B cell (primary cell): Measurements from ENCODE around the gene TIGD7. TPM values are rescaled to one million over a fixed set of nuclear protein-coding genes. Genes with fewer than 3 reads are reported as not detected.

Experiments used
- ATAC-seq: fragments of 200-7000 bp; cut with Tn5 transposase; one replicate; pipeline ENCODE4 v1.10.0; 2021; ENCODE audit warnings: low read depth, mild to moderate bottlenecking, moderate number of reproducible peaks, moderate library complexity
- CTCF ChIA-PET: fragments of 350-600 bp; sonication (Branson Sonifier 250); formaldehyde crosslinking; loops from one replicate; lab custom pipeline; 2021; ENCODE audit warnings: antibody characterized with exemption, inconsistent platforms; lab: Charles Lee
- POLR2A ChIA-PET: fragments of 350-600 bp; sonication (Branson Sonifier 250); formaldehyde crosslinking; loops from one replicate; lab custom pipeline; 2021; ENCODE audit warnings: antibody characterized with exemption; lab: Charles Lee
- DNase-seq: peaks from one replicate; pipeline ENCODE4 v3.0.0; 2013
- H2AFZ ChIP-seq: 2 replicates; pipeline ENCODE4 v1.6.1; 2012; ENCODE audit warnings: mild to moderate bottlenecking, low read depth, low read length; ENCODE audit not compliant: insufficient read depth, poor library complexity, severe bottlenecking
- H3K27ac ChIP-seq, 2 donors: 1 replicate in 1 of 2; 2 replicates in 1 of 2; pipeline ENCODE4 v1.5.1; 2012 to 2013; ENCODE audit warnings: low read length in 2 of 2, mild to moderate bottlenecking in 2 of 2, moderate library complexity in 1 of 2
- H3K27me3 ChIP-seq, 4 experiments: fragments of 200-600 bp in 1 of 4; sonication (generic) in 1 of 4; replicated peaks in 1 of 4; 1 replicate in 2 of 4; 2 replicates in 2 of 4; pipeline versions ENCODE4 v1.6.1 to v1.7.0; 2013 to 2016; ENCODE audit warnings: low read length in 3 of 4, mild to moderate bottlenecking in 2 of 4, mixed read lengths in 1 of 4, moderate library complexity in 1 of 4; ENCODE audit not compliant: insufficient read depth in 4 of 4, control insufficient read depth in 3 of 4; ENCODE audit errors: control extremely low read depth in 1 of 4
- H3K36me3 ChIP-seq, 2 experiments: replicated peaks in 1 of 2; 1 replicate in 1 of 2; 2 replicates in 1 of 2; pipeline versions ENCODE4 v1.6.1 to v1.7.1; 2013; ENCODE audit warnings: low read length in 1 of 2; ENCODE audit not compliant: insufficient read depth in 2 of 2, control insufficient read depth in 1 of 2; ENCODE audit errors: control extremely low read depth in 1 of 2, extremely low read depth in 1 of 2
- H3K4me1 ChIP-seq, 2 donors: fragments of 200-600 bp in 1 of 2; sonication (generic) in 1 of 2; 1 replicate in 1 of 2; 2 replicates in 1 of 2; pipeline versions ENCODE4 v1.5.1 to v1.6.1; 2013 to 2017; ENCODE audit warnings: low read length in 2 of 2; ENCODE audit not compliant: control insufficient read depth in 2 of 2, insufficient read depth in 2 of 2
- H3K4me2 ChIP-seq: replicated peaks from 2 replicates; pipeline ENCODE3; 2012; ENCODE audit warnings: mild to moderate bottlenecking, low read depth, low read length; ENCODE audit not compliant: poor library complexity, severe bottlenecking
- H3K4me3 ChIP-seq, 5 experiments: fragments of 200-600 bp in 1 of 5; sonication (generic) in 1 of 5; 1 replicate in 3 of 5; 2 replicates in 2 of 5; pipeline versions ENCODE4 v1.5.1 to v1.7.0; 2011 to 2016; ENCODE audit warnings: low read length in 4 of 5, mild to moderate bottlenecking in 4 of 5, low read depth in 2 of 5, control low read depth in 1 of 5, moderate library complexity in 1 of 5; ENCODE audit not compliant: insufficient read depth in 1 of 5; ENCODE audit errors: control extremely low read depth in 1 of 5, extremely low read depth in 1 of 5
- H3K79me2 ChIP-seq: fragments of 200-600 bp; sonication (generic); one replicate; pipeline ENCODE4 v1.6.0; 2016; ENCODE audit warnings: low read length; ENCODE audit not compliant: control insufficient read depth, insufficient read depth
- H3K9ac ChIP-seq: fragments of 200-600 bp; sonication (generic); 2 replicates; pipeline ENCODE4 v1.6.1; 2017; ENCODE audit warnings: mild to moderate bottlenecking, low read length, moderate library complexity
- H3K9me3 ChIP-seq, 3 donors: one replicate each; pipeline versions ENCODE4 v1.6.1 to v1.7.1; 2013; ENCODE audit warnings: low read length in 2 of 3; ENCODE audit not compliant: control insufficient read depth in 2 of 3, insufficient read depth in 1 of 3; ENCODE audit errors: control extremely low read depth in 1 of 3
- H4K20me1 ChIP-seq: 2 replicates; pipeline ENCODE4 v1.6.0; 2012; ENCODE audit warnings: mild to moderate bottlenecking, low read length; ENCODE audit not compliant: insufficient read depth, control insufficient read depth, poor library complexity, severe bottlenecking
- H3K27ac Mint-ChIP-seq: one replicate; pipeline ENCODE4 v1.8.0; 2021; ENCODE audit warnings: mixed read lengths
- H3K27me3 Mint-ChIP-seq: one replicate; pipeline ENCODE4 v1.8.0; 2021; ENCODE audit warnings: mixed read lengths
- H3K4me1 Mint-ChIP-seq: one replicate; pipeline ENCODE4 v1.8.0; 2021; ENCODE audit warnings: mixed read lengths
- H3K4me3 Mint-ChIP-seq: one replicate; pipeline ENCODE4 v1.8.0; 2021; ENCODE audit warnings: mixed read lengths
- H3K9me3 Mint-ChIP-seq: one replicate; pipeline ENCODE4 v1.8.0; 2022; ENCODE audit warnings: mixed read lengths; ENCODE audit not compliant: insufficient read depth
- CTCF ChIP-seq: fragments of 200-600 bp; IDR thresholded peaks from one replicate; pipeline ENCODE4 v1.8.0; 2022; ENCODE audit warnings: antibody characterized with exemption, mild to moderate bottlenecking
- EZH2 ChIP-seq: IDR thresholded peaks from 2 replicates; pipeline ENCODE4 v1.6.1; 2012; ENCODE audit warnings: borderline replicate concordance, low read depth, mild to moderate bottlenecking, moderate library complexity, low read length; ENCODE audit not compliant: insufficient read depth, poor library complexity, severe bottlenecking
- WGBS: methylation state at CpG from one replicate; pipeline ENCODE4 v1.1.5; 2013; ENCODE audit warnings: missing lambda C conversion rate; ENCODE audit not compliant: insufficient coverage; 5-methylcytosine and 5-hydroxymethylcytosine counted together
- intact Hi-C: fragments of 100-400 bp; cut with micrococcal nuclease; formaldehyde crosslinking; loops from one replicate; pipeline ENCODE4 v1.10.0; 2022
- polyA plus RNA-seq: library from polyadenylated mRNA; depleted of rRNA; stranded (reverse); fragments of >200 nt; gene quantifications from 2 replicates; pipeline ENCODE4 v1.2.3, GENCODE V29; 2012
- total RNA-seq, 2 donors: library from RNA; stranded (reverse); fragments of 120-200 nt in 1 of 2; gene quantifications; 1 replicate in 1 of 2; 2 replicates in 1 of 2; pipeline versions ENCODE4 v1.2.3 to v1.2.4, GENCODE V29; 2013 to 2022

TIGD7 gene
- total and polyA plus RNA-seq, 2 donors (not counting 1 experiment from before 2014, with no cell fraction given): 3.1 to 15.7 TPM

GRCh38 chr16:3292604-3293003 lies 12.6 kb downstream of the TIGD7 start:
- peaks cover 13% of the 10 kb centered on the region for H3K9me3 Mint-ChIP-seq

More at GRCh38 chr16:3292604-3293003, 12.6 kb downstream of the TIGD7 start:
- peaks cover 20% of the 10 kb centered on the region for H4K20me1 ChIP-seq
- no peak overlapping the region for H3K27ac ChIP-seq
- ATAC-seq: no peak
- peaks cover 17 to 41% of the 10 kb centered on the region in 2 experiments for H3K36me3 ChIP-seq
- H3K4me3 ChIP-seq: no peak overlapping the region
- ChIA-PET CTCF (no interaction called here), POLR2A (no interaction called here)
- no peak overlapping the region for H3K9ac ChIP-seq
- intact Hi-C loops: no loop called here
- H3K4me2 ChIP-seq: no peak overlapping the region
- no peak overlapping the region for H2AFZ ChIP-seq
- H3K27me3 Mint-ChIP-seq: no peaks in the 10 kb centered on the region
- no peaks in the 10 kb centered on the region for H3K4me1 ChIP-seq
- no peaks in the 10 kb centered on the region for H3K27me3 ChIP-seq
- no peak for DNase-seq
- no peak overlapping the region for H3K4me3 Mint-ChIP-seq
- peaks cover 8% of the 10 kb centered on the region for H3K4me1 Mint-ChIP-seq
- H3K27ac Mint-ChIP-seq: no peak overlapping the region
- WGBS: 100% methylated on average over 2 of the region's 3 CpGs
- TF ChIP-seq CTCF (no peak), EZH2 (no peak)
- peaks cover 37% of the 10 kb centered on the region for H3K79me2 ChIP-seq
- H3K9me3 ChIP-seq: peaks cover 6 to 60% (median 56%) of the 10 kb centered on the region in 3 donors
